Retinal pigment epithelial cell (primary cell): ENCODE data around the gene TSPAN5.

Source experiments
- DNase-seq: peaks from one replicate; pipeline ENCODE4 v3.0.0-alpha.2; 2010; ENCODE audit warnings: low read depth
- H3K4me3 ChIP-seq: 2 replicates; pipeline ENCODE4 v1.5.1; 2011; ENCODE audit warnings: mild to moderate bottlenecking, low read length, control low read depth, moderate library complexity
- TF ChIP-seq, protein P1 (sequence below): conservative IDR thresholded peaks from 2 replicates; pipeline ENCODE4 v1.5.1; 2011; ENCODE audit warnings: low read depth, low read length, control low read depth, inconsistent platforms

Gene TSPAN5

DNA sequence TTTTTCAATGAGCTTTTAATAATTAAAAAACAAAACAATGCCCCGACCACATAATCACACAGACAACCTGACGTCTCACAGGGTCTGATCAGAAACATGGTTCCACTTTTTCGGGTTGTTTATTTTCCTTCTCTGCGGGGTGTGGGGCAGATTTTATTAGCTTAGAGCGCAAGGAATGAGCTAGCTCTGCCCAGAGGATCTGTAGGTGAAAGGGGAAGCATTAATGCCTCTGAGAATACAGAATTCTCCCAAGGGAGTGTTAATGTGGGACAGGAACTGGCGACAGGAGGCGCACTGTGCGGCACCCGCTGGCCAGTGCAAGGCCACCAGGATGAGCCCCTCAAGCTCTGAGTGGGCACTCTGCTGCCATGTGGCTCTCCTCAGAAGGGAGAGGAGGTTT is 181.5 kb downstream of the TSPAN5 start:
- TF ChIP-seq, protein P1, sequence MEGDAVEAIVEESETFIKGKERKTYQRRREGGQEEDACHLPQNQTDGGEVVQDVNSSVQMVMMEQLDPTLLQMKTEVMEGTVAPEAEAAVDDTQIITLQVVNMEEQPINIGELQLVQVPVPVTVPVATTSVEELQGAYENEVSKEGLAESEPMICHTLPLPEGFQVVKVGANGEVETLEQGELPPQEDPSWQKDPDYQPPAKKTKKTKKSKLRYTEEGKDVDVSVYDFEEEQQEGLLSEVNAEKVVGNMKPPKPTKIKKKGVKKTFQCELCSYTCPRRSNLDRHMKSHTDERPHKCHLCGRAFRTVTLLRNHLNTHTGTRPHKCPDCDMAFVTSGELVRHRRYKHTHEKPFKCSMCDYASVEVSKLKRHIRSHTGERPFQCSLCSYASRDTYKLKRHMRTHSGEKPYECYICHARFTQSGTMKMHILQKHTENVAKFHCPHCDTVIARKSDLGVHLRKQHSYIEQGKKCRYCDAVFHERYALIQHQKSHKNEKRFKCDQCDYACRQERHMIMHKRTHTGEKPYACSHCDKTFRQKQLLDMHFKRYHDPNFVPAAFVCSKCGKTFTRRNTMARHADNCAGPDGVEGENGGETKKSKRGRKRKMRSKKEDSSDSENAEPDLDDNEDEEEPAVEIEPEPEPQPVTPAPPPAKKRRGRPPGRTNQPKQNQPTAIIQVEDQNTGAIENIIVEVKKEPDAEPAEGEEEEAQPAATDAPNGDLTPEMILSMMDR, result no peak
- DNase-seq, result no peak
- no peak overlapping the region for H3K4me3 ChIP-seq

DNA sequence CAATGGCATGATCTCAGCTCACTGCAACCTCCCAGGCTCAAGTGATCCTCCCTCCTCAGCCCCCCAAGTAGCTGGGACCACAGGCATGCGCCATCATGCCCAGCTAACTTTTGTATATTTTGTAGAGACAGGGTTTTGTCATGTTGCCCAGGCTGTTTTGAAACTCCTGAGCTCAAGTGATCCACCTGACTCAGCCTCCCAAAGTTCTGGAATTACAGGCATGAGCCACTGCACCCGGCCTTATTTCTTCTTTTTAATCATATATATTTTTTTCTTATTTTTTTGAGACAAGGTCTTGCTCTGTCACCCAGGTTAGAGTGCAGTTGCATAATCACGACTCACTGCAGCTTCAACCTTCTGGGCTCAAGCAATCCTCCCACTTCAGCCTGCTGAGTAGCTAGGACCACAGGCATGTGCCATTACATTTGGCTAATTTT is 184.0 kb downstream of the TSPAN5 start:
- no peak overlapping the region for H3K4me3 ChIP-seq
- TF ChIP-seq, protein P1, result no peak
- no peak for DNase-seq

DNA sequence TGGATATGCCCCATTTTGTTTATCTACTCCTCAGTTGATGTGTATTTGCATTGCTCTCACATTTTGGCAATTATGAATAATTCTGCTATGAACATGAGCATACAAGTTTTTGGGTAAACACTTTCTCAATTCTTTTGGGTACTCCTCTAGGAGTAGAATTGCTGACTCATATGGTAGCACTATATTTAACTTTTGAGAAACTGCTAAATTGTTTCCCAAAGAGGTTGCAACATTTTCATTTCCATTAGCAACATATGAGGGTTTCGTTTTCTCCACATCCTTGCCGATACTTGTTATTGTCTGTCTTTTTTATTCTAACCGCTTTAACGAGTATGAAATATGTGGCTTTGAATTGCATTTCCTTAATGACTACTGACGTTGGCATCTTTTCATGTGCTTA is 185.4 kb downstream of the TSPAN5 start:
- H3K4me3 ChIP-seq, result no peak overlapping the region
- no peak for DNase-seq
- TF ChIP-seq, protein P1, result no peak

DNA sequence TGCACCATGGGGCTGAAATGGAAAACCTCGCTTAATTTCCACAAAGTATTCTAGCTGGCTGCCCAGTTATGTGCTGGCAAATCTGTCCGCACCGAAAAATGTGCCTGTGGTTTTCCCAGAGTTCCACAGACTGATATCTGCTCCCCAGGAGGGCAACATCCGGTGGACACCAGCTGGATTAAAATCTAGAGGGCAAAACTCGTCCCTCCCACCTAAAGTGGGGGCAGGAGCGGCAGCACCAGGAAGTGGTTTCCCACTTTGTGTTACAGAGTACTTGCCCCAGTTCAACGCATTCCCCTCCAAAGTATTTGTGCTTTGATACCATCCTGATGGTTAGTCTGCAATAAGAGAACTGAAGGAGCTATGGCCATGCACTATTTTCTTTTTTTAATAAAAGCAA is 187.6 kb downstream of the TSPAN5 start:
- TF ChIP-seq, protein P1, result no peak
- DNase-seq, result no peak
- no peak overlapping the region for H3K4me3 ChIP-seq

DNA sequence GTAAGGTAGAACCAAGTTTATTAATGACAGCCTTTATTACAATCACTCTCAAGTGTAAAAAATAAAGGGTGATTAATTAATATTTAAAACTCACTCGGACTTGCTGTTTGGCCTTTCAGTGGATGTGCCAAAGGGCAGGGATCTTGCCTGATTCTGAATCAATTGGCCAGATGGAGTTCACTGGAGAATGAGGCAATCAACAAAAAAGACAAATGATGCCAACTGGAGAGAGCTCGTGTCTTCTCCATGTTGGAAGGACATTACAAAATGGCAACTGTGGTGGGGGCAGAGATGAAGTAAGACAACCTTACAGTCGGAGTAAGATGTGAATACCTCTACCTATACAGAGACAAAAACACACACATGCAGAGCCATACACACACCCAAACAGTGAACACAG is 188.0 kb downstream of the TSPAN5 start:
- H3K4me3 ChIP-seq, result no peak overlapping the region
- no peak for DNase-seq
- TF ChIP-seq, protein P1, result no peak

DNA sequence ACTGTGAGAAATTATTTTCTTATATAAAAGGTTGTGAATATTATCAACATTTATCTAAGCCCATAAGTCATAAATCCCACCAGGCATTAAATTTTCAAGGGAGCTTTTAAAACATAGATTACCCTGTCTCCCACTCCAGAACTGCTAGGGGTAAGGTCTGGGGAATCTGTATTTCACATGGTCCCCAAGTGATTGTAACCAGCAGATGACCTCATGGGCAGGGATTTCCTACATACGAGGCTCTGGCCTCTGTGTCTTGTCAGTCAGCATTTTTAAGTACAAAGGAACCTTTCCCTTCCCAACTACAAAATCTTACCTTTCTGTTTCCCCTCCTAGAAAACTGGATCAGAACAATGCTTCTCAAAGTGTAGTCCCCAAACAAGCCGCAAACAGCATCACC is 188.6 kb downstream of the TSPAN5 start:
- TF ChIP-seq, protein P1, result no peak
- no peak overlapping the region for H3K4me3 ChIP-seq
- no peak for DNase-seq

DNA sequence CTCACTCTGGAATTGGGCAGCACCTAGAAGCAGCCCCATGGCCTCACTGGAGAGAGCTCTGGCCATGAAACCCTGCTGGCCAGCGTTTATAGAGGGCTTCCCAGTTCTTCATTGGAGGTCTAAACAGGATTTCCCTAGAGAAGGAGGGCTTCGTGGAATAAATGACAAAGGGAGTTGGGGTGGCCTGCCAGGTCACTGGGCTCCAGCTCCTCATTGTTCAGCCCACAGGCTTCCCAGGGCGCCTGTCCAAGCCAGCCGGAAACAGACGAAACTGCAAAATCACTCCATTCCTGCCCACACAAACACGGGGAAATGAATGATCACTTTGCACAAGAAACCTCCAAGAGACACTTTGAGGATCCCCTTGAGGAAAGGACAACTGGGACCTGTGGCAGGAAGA is 189.7 kb downstream of the TSPAN5 start:
- no peak overlapping the region for H3K4me3 ChIP-seq
- TF ChIP-seq, protein P1, result no peak
- no peak for DNase-seq
